ENCODE measurements around the gene CNMD.

DNA sequence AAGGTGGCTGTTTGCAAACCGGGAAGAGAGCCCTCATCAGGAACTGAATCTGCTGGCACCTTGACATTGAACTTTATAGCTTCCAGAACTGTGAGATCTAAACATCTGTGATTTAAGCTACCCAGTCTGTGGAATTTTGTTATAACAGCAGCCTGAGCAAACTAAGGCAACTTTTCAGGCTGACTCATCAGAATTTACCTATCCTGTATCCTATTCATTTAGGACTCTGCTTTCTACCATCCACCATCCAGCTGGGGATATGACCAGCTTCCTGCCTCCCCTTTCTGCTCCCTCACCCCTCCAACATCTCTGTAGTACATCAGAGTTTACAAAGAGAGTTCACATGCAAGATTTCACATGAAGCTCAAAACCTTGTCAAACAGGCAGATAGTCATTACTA is 11.1 kb upstream of the CNMD start:
- TF ChIP-seq CTCF (IDR thresholded peaks at IDR 0.05 in 4 of 5, conservative IDR thresholded peaks at IDR 0.05 in 1 of 5) (no peak), POLR2A (IDR thresholded peaks at IDR 0.05) (no peak)
